IPS-15b (cell line): ENCODE results near the gene SLC25A20.
"Not testable (repeated sequence)": the region's sequence is repeated elsewhere in the genome, so short reads cannot be mapped to it uniquely, and the experiment has no call there.

Experiments used
- H3K27me3 ChIP-seq: one replicate; pipeline ENCODE4 v1.6.1; 2013; ENCODE audit warnings: low read length; ENCODE audit not compliant: control insufficient read depth, insufficient read depth
- H3K36me3 ChIP-seq: one replicate; pipeline ENCODE4 v1.6.1; 2013; ENCODE audit warnings: low read length; ENCODE audit not compliant: control insufficient read depth, insufficient read depth
- H3K4me1 ChIP-seq: one replicate; pipeline ENCODE4 v1.6.1; 2013; ENCODE audit warnings: mild to moderate bottlenecking, low read length; ENCODE audit not compliant: control insufficient read depth, insufficient read depth
- H3K4me3 ChIP-seq: one replicate; pipeline ENCODE4 v1.5.1; 2013; ENCODE audit warnings: low read depth, low read length
- H3K9ac ChIP-seq: one replicate; pipeline ENCODE4 v1.6.1; 2013; ENCODE audit warnings: low read depth, mild to moderate bottlenecking, low read length
- H3K9me3 ChIP-seq: one replicate; pipeline ENCODE4 v1.6.1; 2013; ENCODE audit warnings: mild to moderate bottlenecking, low read length; ENCODE audit not compliant: control insufficient read depth, insufficient read depth

SLC25A20 gene

GRCh38 chr3:48927928-48928327 lies 29.2 kb upstream of the SLC25A20 start:
- no peaks in the 10 kb centered on the region for H3K4me1 ChIP-seq
- no peaks in the 10 kb centered on the region for H3K9me3 ChIP-seq
- peaks cover 26% of the 10 kb centered on the region for H3K36me3 ChIP-seq
- H3K27me3 ChIP-seq = no peaks in the 10 kb centered on the region
- no peak overlapping the region for H3K4me3 ChIP-seq
- no peak overlapping the region for H3K9ac ChIP-seq

DNA sequence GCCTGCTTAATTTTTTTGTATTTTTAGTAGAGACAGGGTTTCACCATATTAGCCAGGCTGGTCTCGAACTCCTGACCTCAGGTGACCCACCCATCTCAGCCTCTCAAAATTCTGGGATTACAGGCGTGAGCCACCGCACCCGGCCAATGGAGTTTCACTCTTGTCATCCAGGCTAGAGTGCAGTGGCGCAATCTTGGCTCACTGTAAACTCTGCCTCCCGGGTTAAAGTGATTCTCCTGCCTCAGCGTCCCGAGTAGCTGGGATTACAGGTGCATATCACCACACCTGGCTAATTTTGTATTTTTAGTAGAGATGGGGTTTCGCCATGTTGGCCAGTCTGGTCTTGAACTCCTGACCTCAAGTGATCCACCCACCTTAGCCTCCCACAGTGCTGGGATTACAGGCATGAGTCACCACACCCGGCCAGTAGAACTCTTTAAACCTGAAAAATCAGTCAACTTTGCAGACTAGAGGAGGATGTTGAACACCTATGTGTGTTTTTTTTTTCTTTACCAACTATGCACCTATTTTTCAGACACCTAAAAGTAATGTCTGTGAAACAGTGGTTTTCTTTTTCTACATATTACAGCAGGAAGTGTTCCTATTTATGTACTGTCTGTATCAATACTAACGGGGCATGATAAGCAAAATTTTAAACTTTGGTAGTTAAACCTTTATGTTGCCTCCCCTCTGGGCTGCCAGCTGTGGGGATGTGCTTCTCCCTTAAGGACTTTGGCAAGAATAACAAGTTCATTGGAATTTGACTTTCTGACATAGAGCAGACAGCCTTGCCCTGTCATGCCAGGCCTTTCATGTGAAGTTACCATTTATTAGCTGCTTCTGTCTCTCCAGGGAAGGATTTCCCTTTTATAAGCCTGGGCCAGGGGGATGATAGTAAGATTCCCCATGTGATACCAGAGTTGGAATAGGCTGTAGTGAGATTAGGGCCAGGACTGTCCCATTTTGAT lies 28.0 kb upstream of the SLC25A20 start:
- Histone ChIP-seq H3K36me3 (peaks cover 25% of the 10 kb centered on the region), H3K4me1 (no peaks in the 10 kb centered on the region), H3K27me3 (no peaks in the 10 kb centered on the region), H3K9me3 (no peaks in the 10 kb centered on the region), H3K9ac (no peak overlapping the region), H3K4me3 (no peak overlapping the region)

GRCh38 chr3:48919215-48920138 lies 20.8 kb upstream of the SLC25A20 start:
- Histone ChIP-seq H3K27me3 (no peaks in the 10 kb centered on the region), H3K9ac (peak overlapping the region; percentile 94), H3K36me3 (peaks cover 11% of the 10 kb centered on the region), H3K9me3 (no peaks in the 10 kb centered on the region), H3K4me1 (no peaks in the 10 kb centered on the region), H3K4me3 (peak overlapping the region; percentile 93)

DNA sequence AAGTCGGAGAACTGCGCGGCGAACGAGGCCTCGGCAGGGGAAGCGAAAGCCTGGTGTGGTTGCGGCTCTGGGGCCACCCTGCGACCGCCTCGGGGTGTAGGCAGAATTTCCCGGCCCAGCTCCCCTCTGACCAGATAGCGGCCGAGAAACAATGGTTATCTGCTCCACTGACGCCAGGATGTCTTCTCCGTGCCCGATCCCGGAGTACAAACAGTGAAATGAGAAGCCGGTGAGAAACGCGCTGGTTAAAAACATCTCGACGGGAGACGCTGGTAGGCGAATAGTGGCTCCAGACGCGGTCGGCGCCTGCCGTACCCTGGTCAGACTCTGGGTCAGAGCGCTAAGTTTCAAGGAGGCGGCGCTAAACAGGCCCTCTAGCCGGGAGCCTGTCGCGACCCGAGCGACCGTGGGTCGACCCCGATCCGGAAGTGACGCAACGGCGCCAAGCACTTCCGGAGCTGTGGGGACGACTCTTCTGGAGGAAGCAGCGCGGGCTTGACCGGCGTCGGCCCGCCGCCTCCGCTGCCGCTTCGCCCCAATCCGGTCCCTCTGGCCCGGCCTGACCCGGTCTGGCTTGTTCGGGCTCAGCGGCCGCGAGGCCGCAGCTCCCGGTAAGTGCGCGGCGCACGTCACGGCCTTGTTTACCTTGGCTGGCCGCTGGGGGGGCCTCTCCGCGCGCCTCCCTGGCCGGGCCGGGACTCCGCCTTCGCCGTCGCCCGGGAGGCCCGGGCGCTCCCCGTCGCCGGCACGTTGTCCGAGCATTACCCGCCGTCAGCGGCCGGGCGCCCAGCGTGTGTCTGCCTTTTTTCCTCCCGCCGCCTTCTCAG lies 19.9 kb upstream of the SLC25A20 start, which contains the start of gene ARIH2:
ARIH2 (plus strand) TSS at position 455 of the 827 bp plus-strand sequence. CDS start 8,717 bp downstream, outside the sequence.
- Histone ChIP-seq H3K4me3 (peak within 1 kb of the TSS; percentile 93), H3K9ac (peak within 1 kb of the TSS; percentile 94), H3K4me1 (no peaks in the 10 kb centered on the region), H3K36me3 (peaks cover 6% of the 10 kb centered on the region), H3K27me3 (no peaks in the 10 kb centered on the region), H3K9me3 (no peaks in the 10 kb centered on the region)

- Histone ChIP-seq H3K9ac (no peak overlapping the region), H3K9me3 (no peaks in the 10 kb centered on the region), H3K27me3 (no peaks in the 10 kb centered on the region), H3K4me1 (no peaks in the 10 kb centered on the region), H3K36me3 (peaks cover 4% of the 10 kb centered on the region), H3K4me3 (no peak overlapping the region)
These were observed 16.6 kb upstream of the SLC25A20 start for GRCh38 chr3:48915296-48915695.

DNA sequence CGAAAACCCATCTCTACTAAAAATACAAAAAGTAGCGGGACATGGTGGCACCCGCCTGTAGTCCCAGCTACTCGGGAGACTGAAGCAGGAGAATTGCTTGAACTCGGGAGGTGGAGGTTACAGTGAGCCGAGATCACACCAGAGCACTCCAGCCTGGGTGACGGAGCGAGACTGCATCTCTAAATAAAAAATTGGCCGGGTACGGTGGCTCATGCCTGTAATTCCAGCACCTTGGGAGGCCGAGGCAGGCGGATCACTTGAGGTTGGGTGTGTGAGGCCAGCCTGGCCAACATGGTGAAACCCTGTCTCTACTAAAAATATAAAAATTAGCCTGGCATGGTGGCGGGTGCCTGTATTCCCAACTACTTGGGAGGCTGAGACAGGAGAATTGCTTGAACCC lies 8.3 kb upstream of the SLC25A20 start:
- not testable (repeated sequence) for H3K27me3 ChIP-seq, H3K36me3 ChIP-seq, H3K4me3 ChIP-seq, H3K9ac ChIP-seq, H3K4me1 ChIP-seq, H3K9me3 ChIP-seq

- Histone ChIP-seq H3K9me3 (no peaks in the 10 kb centered on the region), H3K4me3 (peak overlapping the region; percentile 4), H3K27me3 (no peaks in the 10 kb centered on the region), H3K4me1 (peaks cover 5% of the 10 kb centered on the region), H3K36me3 (no peaks in the 10 kb centered on the region), H3K9ac (no peak overlapping the region)
These were observed 591 bp upstream of the SLC25A20 start for GRCh38 chr3:48899273-48899672.

GRCh38 chr3:48897460-48898376 lies 964 bp downstream of the SLC25A20 start:
- H3K4me3 ChIP-seq = peak overlapping the region; percentile 89
- H3K4me1 ChIP-seq = peaks cover 5% of the 10 kb centered on the region
- H3K9ac ChIP-seq = peak overlapping the region; percentile 26
- no peaks in the 10 kb centered on the region for H3K27me3 ChIP-seq
- H3K36me3 ChIP-seq = no peaks in the 10 kb centered on the region
- H3K9me3 ChIP-seq = no peaks in the 10 kb centered on the region

- Histone ChIP-seq H3K9me3 (no peaks in the 10 kb centered on the region), H3K27me3 (no peaks in the 10 kb centered on the region), H3K9ac (no peak overlapping the region), H3K4me1 (peaks cover 5% of the 10 kb centered on the region), H3K36me3 (no peaks in the 10 kb centered on the region), H3K4me3 (no peak overlapping the region)
These were observed 1.7 kb downstream of the SLC25A20 start for GRCh38 chr3:48896936-48897335.

GRCh38 chr3:48894516-48894915 lies 4.2 kb downstream of the SLC25A20 start:
- Histone ChIP-seq H3K9me3 (no peaks in the 10 kb centered on the region), H3K4me3 (no peak overlapping the region), H3K27me3 (no peaks in the 10 kb centered on the region), H3K36me3 (no peaks in the 10 kb centered on the region), H3K9ac (no peak overlapping the region), H3K4me1 (peaks cover 5% of the 10 kb centered on the region)
